ENCODE measurements around the gene SERTM2. TPM values are rescaled to one million over a fixed set of nuclear protein-coding genes. Genes with fewer than 3 reads are reported as not detected.

SERTM2 gene
- total and polyA plus RNA-seq, 2 of the 4 experiments (the other 2 are of a cell fraction) = under 0.01 to 0.03 TPM

DNA sequence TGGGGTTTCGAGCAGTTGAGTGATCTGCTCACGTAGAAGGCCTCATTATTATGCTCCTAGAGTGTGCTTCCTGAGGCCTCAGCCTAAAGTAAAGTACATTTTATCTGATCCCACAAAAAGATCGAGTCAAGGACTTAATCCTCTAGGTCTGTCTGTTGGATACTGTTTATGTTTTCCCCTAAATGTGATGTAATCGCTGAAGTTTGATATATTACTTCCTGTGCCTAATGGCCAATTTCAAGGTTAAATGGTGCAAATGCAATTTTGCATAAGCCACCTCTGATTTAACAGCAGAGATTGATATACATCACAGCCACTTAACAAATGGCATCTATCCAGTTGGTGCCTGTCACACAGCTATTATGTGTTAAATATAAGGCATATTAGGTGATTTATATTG is 19.4 kb upstream of the SERTM2 start:
- POLR2A ChIA-PET (ENCODE audit: unreplicated experiment) = no interaction called here
- no peak overlapping the region for H3K4ac ChIP-seq (ENCODE audit: low read depth, low read length)
- no peak overlapping the region for H2AFZ ChIP-seq (replicated peaks; ENCODE audit: low read length, poor library complexity)
- H3K4me1 ChIP-seq (ENCODE audit: control insufficient read depth, insufficient read depth, low read length) = no peaks in the 10 kb centered on the region
- no peak for TF ChIP-seq RFX5 (IDR thresholded peaks at IDR 0.05; ENCODE audit: low read depth, low read length)
- TF ChIP-seq MXI1 (IDR thresholded peaks at IDR 0.05; ENCODE audit: borderline replicate concordance, low read depth, low read length) = no peak
- no peak for TF ChIP-seq NFE2L2 (IDR thresholded peaks at IDR 0.05; ENCODE audit: low read depth, low read length)
- no peak for TF ChIP-seq RCOR1 (IDR thresholded peaks at IDR 0.05; ENCODE audit: insufficient replicate concordance, low read length)
- no peak for TF ChIP-seq POLR2A (IDR thresholded peaks at IDR 0.05; ENCODE audit: low read depth, low read length)
- no peak for TF ChIP-seq CHD1 (IDR thresholded peaks at IDR 0.05; ENCODE audit: low read depth, low read length)
- TF ChIP-seq USF2 (IDR thresholded peaks at IDR 0.05; ENCODE audit: low read depth, low read length) = no peak
- no peak for TF ChIP-seq CEBPB (IDR thresholded peaks at IDR 0.05; ENCODE audit: low read depth, low read length)
- in situ Hi-C loops (cut with MboI; ENCODE audit: low sequenced_read_pairs) = no loop called here
- ATAC-seq (ENCODE audit: low read depth) (no peak), DNase-seq (no peak)
- H2AK5ac ChIP-seq (ENCODE audit: low read depth, low read length) = no peak overlapping the region
- no peaks in the 10 kb centered on the region for H3K9me3 ChIP-seq (ENCODE audit: control insufficient read depth, insufficient read depth, low read length)
- no peak overlapping the region for H3K56ac ChIP-seq (ENCODE audit: extremely low read depth, insufficient read depth, low read length)
- CTCF ChIA-PET = no interaction called here
- dilution Hi-C loops (cut with HindIII; ENCODE audit: low sequenced_read_pairs, unreplicated experiment) = no loop called here
- no peaks in the 10 kb centered on the region for H3K36me3 ChIP-seq (ENCODE audit: control insufficient read depth, insufficient read depth, low read length)
- peaks cover 2% of the 10 kb centered on the region; the same call in 1 of the 2 replicates for H3K27me3 ChIP-seq (ENCODE audit: control insufficient read depth, insufficient read depth, low read length)
- H4K5ac ChIP-seq (ENCODE audit: low read depth, low read length) = no peak overlapping the region
- H3K23ac ChIP-seq (ENCODE audit: low read depth, low read length) = no peak overlapping the region
- H3K9ac ChIP-seq (ENCODE audit: low read depth, low read length) = no peak overlapping the region
- no peak overlapping the region for H3K4me2 ChIP-seq (ENCODE audit: low read depth, low read length)
- no peak overlapping the region for H4K8ac ChIP-seq (ENCODE audit: low read depth in 2 of 2, low read length in 2 of 2)
- H4K20me1 ChIP-seq (ENCODE audit: insufficient read depth, low read length) = no peaks in the 10 kb centered on the region
- no peak overlapping the region for H2BK20ac ChIP-seq (ENCODE audit: low read depth, low read length)
- H3K4me3 ChIP-seq (ENCODE audit: insufficient read depth, low read depth, low read length) = no peak overlapping the region
- H3K27ac ChIP-seq (ENCODE audit: insufficient read depth, low read length) = no peak overlapping the region
- no peak overlapping the region for H4K91ac ChIP-seq (ENCODE audit: insufficient read depth, low read depth, low read length)
- no peak overlapping the region for H3K14ac ChIP-seq (replicated peaks; ENCODE audit: low read depth, low read length)
- intact Hi-C loops (cut with micrococcal nuclease) = no loop called here
- H3K79me1 ChIP-seq (ENCODE audit: low read depth in 1 of 2, low read length in 2 of 2) = no peaks in the 10 kb centered on the region
- no peak overlapping the region for H3K18ac ChIP-seq (ENCODE audit: low read depth, low read length)
- no TSS peak for BruUV-seq (replicated peaks)
- no peaks in the 10 kb centered on the region for H3K9me1 ChIP-seq (ENCODE audit: insufficient read depth, low read length)
- H2BK120ac ChIP-seq (ENCODE audit: low read depth, low read length) = no peak overlapping the region
- no peak overlapping the region for H2BK5ac ChIP-seq (ENCODE audit: low read depth, low read length, poor library complexity, severe bottlenecking)
- no CpG with 5 or more reads among the region's 4 CpGs for WGBS, 2 experiments (ENCODE audit: extremely low coverage in 2 of 2, insufficient read length in 1 of 2)
- H2AK9ac ChIP-seq (replicated peaks; ENCODE audit: low read depth, low read length, poor library complexity) = no peak overlapping the region
- H2BK15ac ChIP-seq (ENCODE audit: low read depth, low read length) = no peak overlapping the region

Data from IMR-90 (cell line).